NCI-H446 treated with DMSO at 0.1 percent for 48 hours (cell line): Measurements from ENCODE around the gene MRPL57.
"Not testable (repeated sequence)": the region's sequence is repeated elsewhere in the genome, so short reads cannot be mapped to it uniquely, and the experiment has no call there.

Source experiments
- DNase-seq: peaks from one replicate; lab custom pipeline; 2025; lab: John Stamatoyannopoulos, UW

Gene MRPL57

DNA sequence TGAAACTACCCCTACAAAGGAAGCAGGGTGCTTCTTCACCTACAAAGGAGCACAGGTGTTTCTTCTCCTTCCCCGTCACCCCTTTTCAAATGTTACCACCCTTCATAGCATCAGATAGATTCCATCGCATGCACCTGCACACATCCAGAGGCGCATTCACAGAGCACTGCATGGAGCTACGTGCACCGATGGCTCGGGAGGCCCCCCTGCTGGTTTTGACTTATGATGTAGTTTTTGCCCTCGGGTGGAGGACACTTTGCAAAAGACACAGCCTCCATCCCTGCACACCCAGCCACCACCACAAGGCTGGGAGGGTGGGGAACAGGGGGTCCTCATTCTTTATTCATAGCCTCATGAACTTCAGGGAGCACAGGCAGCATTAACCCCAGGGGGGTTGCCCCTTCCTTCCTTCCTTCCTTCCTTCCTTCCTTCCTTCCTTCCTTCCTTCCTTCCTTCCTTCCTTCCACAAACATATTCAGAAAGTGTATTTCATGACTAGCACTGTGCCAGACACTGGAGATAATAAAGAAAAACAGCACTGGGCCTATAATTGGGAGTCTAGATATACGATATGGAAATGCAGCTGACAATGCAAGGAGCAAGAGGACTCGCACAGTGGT, 21.3 kb downstream of the MRPL57 start:
- DNase-seq = not testable (repeated sequence)

DNA sequence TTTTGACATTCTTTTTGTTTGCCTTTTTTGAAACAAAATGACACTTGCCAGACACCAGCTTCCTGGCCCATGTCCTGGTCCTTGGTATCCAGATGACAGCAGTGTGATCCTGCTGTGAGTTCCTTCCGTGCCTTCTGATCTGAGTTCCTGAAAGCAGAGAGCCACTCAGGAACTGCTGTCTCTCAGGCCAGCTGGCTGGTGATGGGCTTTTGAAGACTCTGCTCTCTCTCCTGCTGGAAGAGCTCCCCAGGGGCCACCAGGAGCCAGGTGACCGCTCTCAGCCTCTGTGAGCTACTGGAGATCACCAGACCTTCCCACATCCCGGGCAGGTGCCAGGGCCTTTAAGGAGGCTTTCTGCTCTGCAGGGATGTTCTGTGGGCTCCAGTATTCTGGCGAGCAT, 21.9 kb downstream of the MRPL57 start:
- not testable (repeated sequence) for DNase-seq

GRCh38 chr13:21201456-21202190, 25.2 kb downstream of the MRPL57 start:
- not testable (repeated sequence) for DNase-seq

DNA sequence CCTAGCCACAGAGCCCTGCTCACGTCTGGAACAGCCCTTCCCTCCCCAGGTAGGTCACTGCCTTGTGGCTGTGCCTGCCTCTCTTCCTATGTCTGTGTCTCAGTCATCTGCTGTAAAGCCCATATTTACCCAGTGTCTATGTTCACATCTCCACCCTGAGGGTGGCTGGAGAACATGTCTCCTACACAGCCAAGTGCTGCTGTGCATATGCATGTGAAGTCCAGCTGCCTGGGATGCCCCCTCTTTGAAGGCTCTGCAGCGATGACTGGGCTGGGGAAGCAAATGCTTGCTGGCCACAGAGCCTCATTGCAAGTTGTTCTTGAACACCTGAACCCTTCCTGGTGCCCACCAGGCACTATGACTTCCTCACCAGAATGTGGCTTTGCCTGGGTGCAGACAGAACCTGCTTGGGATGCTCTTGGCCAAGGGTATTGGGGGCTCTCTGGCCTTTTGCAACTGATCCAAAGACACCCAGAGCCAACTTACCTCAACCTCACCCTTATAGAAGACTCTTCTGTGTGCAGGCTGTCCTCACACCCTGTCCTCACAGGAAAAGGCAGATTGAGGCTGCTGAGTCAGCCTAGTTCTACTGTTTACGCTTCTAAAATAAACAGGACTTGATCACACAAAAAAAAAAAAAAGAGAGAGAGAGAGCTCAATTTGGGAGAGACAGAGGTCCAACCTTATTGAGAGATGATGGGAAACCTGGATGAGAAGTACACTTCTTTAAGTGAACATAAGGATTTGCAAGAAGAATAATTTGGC, 26.5 kb downstream of the MRPL57 start:
- DNase-seq = no peak

DNA sequence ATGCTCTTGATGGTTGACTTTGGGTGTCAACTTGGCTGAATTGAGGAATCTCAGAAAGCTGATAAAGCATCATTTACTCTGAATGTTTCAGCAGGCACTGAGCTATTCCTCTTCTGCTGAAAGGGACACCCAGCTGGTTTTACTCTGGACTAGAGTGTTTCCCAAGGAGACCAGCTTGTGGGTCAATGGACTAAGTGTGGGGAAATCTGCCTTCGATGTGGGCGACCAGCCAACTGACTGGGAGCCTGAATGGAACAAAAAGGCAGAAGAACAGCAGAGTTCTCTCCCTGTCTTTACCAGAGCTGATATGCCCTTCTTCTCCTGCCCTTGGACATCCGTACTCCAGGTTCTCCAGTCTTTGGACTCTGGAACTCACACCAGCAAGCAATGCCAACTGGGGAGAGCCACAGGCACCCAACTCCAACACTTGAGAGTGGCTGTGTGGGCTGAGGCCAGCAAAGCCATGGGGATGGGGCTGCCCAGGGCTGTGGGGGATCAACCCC, 32.2 kb downstream of the MRPL57 start:
- DNase-seq = no peak

DNA sequence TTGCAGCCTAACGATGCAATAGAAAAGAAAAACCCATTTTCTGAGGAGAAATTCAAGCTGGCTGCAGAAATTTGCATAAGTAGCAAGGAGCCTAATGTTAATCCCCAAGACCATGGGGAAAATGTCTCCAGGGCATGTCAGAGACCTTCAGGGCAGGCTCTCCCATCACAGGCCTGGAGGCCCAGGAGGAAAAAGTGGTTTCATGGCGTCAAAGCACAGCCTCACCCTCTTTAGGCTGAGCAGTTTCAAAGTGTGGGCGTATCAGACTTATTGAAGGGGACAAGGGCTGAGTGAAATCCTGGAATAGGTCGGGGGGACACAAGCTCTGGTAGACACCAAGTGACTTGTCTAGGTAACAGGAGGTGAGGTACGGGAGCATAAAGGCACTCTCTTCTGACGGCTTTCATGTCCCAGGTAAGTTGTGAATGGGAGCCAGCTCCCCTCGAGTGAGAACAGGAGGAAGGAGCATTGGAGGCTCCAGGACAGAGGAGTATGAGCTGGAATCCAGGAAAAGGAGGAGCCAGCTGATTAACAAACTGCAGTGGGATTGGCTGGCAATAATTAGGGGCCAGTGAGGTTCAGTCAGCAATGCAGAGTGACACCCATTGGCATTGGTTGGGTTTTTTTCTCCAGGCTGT, 35.8 kb downstream of the MRPL57 start:
- DNase-seq = no peak

DNA sequence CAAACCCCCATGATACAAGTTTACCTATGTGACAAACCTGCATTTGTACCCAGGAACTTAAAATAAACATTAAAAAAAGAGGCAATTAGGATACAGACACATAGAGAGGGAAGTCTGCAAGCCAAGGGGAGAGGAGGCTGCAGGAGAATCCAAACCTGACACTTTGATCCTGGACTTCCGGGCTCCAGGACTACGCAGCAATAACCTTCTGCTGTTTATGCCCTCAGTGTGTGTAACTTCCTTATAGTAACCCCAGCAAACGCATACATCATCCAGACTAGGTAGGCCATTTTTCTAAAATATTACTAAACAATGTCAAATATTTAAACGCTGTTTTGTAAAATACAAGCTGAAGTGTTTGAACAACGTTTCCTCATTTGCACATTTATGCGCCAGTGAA, 39.0 kb downstream of the MRPL57 start:
- not testable (repeated sequence) for DNase-seq

DNA sequence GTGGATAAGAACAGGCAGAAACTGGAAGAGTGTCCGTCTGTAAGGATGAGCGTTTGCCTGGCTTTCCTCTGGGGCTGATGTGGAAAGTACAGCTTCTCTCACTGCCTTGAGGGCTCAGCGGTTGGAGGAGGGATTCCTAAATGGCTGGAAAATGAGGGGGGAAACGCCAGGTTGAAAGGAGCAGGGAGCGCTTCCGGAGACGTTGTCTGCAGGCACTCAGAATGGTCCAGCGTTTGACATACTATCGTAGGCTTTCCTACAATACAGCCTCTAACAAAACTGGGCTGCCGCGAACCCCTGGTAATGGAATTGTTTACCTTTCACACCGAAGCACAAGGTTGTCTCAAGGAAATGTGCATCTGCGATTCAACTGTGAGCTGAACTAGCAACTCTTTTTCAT, 39.9 kb downstream of the MRPL57 start:
- DNase-seq = no peak

DNA sequence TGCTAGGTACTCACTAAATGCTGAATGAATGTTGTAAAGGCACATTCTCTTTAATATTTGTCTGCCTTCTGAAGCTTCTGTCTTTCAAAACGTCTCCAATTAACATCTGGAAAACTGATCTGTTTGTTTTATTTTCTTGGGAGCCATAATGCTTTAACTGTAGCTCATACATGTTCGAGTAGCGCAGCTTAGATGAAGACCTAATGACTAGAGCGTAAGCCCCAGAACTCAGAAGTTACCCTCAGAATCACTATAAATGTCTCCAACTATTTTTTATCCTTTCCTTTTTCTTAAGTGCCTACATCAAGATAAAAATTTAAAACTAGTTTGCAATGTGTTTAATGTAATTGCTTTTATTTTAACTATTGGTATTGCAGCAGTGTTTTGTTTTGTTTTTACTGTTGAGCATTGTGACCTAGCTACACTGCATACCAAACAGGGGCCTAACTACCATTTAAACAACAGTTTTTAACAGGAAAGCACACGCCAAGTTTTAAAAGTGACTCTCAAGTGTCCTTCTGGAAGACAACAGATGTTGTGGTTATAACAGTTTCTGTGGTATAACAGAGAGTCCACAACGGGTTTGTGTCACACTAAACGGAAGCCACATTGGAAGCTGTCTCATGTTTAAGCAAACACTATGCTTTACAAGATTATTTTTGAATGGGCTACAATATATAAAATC, 42.0 kb downstream of the MRPL57 start:
- DNase-seq = no peak

DNA sequence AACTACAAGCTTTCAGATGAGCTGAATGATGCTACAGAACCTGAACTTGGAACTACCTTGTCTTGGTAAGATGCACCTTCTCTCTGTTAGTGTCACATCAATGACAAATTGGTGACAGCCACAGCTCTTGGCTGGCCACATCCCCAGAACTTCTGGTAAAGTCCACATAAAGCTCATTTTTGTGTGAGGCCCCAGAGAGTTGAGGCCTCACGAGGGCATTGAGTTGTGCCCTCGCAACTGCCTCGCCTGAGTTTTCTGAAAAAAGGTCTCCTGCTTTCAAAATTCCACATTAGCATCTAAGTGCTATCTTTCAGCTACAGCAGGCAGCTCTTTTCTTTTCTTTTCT, 42.6 kb downstream of the MRPL57 start:
- no peak for DNase-seq

DNA sequence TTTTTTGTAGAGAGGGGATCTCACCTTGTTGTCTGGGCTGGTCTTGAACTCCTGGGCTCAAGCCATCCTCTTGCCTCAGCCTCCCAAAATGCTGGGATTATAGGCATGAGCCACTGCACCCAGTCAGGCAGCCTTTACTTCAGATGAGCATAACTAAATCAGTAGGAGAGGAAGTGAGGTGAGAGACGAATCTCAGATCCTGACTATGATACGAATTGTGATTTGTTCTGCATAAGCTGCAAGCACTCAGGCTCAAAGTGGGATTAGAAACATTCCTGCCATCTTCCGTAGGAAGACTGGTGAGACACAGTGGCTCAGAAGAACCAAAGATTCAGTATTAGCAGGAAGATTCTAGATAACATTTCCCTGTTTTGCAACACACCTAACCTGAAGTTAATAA, 43.3 kb downstream of the MRPL57 start:
- not testable (repeated sequence) for DNase-seq

DNA sequence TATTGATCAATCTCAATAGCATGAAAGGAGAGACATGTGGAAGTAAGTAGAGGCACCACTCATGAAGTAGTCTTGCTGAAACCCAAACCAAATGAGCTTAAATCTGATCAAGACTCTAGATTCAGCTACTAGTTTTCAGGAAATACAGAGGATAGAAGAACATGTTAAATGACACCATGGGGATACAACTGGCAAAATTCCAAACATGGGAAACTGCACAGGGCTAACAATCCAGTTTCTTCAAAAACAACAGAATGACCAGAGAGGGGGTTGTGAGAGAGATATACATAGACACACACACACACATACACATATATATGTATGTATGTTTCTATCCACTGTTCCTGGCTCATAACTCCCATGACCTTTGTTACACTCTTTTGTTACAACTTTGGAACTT, 44.8 kb downstream of the MRPL57 start:
- DNase-seq = no peak

- no peak for DNase-seq
Observed at GRCh38 chr13:21225082-21225481, 48.6 kb downstream of the MRPL57 start.

DNA sequence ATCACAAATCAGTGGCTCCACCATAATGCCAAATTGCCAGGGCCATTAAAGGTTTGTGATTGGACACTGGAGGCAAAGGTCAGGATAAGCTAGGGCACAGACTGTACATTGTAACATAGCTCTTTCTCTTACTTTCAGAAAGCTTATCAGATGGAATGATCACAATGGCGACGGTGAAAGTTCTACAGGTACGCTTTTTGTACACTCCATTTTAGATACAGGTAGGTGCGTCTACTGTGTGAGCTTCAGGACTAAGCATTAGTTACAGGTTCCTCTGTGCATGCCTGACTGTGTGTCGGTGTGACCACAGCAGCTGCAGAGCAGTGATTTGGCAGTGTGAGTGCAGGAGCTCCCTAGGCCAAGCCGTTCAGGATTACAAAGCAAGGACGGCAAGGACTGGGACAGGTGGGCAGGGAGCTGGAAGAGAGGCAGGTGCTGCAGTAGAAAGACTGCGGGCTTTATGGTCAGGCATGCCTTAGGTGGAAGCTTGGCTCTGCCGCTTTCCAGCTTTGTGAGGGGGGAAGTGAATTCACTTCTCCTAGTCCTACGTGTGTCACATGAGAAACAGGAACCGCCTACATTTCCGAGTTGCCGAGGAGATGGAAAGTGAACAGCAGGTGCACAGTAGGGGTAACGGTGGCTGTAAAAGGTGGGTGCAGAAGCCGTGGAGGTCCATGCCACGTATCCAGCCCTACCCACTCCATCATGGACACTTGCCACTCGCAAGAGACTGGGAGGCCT, 49.6 kb downstream of the MRPL57 start:
- DNase-seq = no peak

- no peak for DNase-seq
Observed at GRCh38 chr13:21227917-21228316, 51.5 kb downstream of the MRPL57 start.
